Spleen (tissue), 7 donors: ENCODE results near the gene TAF15.

Experiments
- POLR2A ChIP-seq, 3 donors: fragments of 450-650 bp; IDR thresholded peaks; one replicate each; pipeline ENCODE4 v1.5.1; 2017; ENCODE audit warnings: antibody characterized with exemption in 3 of 3, mild to moderate bottlenecking in 1 of 3
- TF ChIP-seq, protein P1 (sequence below), 11 experiments: fragments of 200-600 bp in 7 of 11; fragments of 450-650 bp in 4 of 11; sonication (generic) in 4 of 11; IDR thresholded peaks in 8 of 11; conservative IDR thresholded peaks in 3 of 11; 1 replicate in 7 of 11; 2 replicates in 4 of 11; pipeline versions ENCODE4 v1.4.0 to v1.8.0; 2016 to 2021; ENCODE audit warnings: antibody characterized with exemption in 11 of 11, inconsistent platforms in 4 of 11, mild to moderate bottlenecking in 1 of 11
- donor health status: DM: no; HTN: no; CAD: no; lungs with moderate emphysema.
- donor health status: DM: no; HTN: no; CAD: no.
- donor health status: DM: no; HTN: no; CAD: no.

GRCh38 chr17:35877345-35878029, 68.2 kb downstream of the TAF15 start:
- TF ChIP-seq, protein P1, sequence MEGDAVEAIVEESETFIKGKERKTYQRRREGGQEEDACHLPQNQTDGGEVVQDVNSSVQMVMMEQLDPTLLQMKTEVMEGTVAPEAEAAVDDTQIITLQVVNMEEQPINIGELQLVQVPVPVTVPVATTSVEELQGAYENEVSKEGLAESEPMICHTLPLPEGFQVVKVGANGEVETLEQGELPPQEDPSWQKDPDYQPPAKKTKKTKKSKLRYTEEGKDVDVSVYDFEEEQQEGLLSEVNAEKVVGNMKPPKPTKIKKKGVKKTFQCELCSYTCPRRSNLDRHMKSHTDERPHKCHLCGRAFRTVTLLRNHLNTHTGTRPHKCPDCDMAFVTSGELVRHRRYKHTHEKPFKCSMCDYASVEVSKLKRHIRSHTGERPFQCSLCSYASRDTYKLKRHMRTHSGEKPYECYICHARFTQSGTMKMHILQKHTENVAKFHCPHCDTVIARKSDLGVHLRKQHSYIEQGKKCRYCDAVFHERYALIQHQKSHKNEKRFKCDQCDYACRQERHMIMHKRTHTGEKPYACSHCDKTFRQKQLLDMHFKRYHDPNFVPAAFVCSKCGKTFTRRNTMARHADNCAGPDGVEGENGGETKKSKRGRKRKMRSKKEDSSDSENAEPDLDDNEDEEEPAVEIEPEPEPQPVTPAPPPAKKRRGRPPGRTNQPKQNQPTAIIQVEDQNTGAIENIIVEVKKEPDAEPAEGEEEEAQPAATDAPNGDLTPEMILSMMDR (IDR thresholded peaks at IDR 0.05 in 8 of 11, conservative IDR thresholded peaks at IDR 0.05 in 3 of 11): no peak
- no peak for TF ChIP-seq POLR2A (IDR thresholded peaks at IDR 0.05)
